Hepatocyte (in vitro differentiated cells): Measurements from ENCODE around the gene MACIR. TPM values are rescaled to one million over a fixed set of nuclear protein-coding genes. Genes with fewer than 3 reads are reported as not detected.

Experiments used
- DNase-seq: peaks from one replicate; pipeline ENCODE4 v3.0.0-alpha.2; 2016; ENCODE audit warnings: low spot score
- H2AFZ ChIP-seq: fragments of 200-600 bp; sonication (generic); 2 replicates; pipeline ENCODE4 v1.6.0; 2016; ENCODE audit warnings: antibody characterized with exemption, mild to moderate bottlenecking
- H3K27ac ChIP-seq: fragments of 200-600 bp; sonication (generic); 2 replicates; pipeline ENCODE4 v1.5.1; 2016; ENCODE audit warnings: mild to moderate bottlenecking
- H3K27me3 ChIP-seq: fragments of 200-600 bp; sonication (generic); 2 replicates; pipeline ENCODE4 v1.6.1; 2016
- H3K36me3 ChIP-seq: fragments of 200-600 bp; sonication (generic); replicated peaks from 2 replicates; pipeline ENCODE4 v1.5.1; 2016; ENCODE audit warnings: low read depth; ENCODE audit not compliant: insufficient read depth
- H3K4me1 ChIP-seq: fragments of 200-600 bp; sonication (generic); 2 replicates; pipeline ENCODE4 v1.5.1; 2016; ENCODE audit warnings: mild to moderate bottlenecking, moderate library complexity; ENCODE audit not compliant: insufficient read depth
- H3K4me2 ChIP-seq: fragments of 200-600 bp; sonication (generic); 2 replicates; pipeline ENCODE4 v1.6.0; 2016
- H3K4me3 ChIP-seq: fragments of 200-600 bp; sonication (generic); 2 replicates; pipeline ENCODE4 v1.5.1; 2016; ENCODE audit warnings: mild to moderate bottlenecking
- H3K79me2 ChIP-seq: fragments of 200-600 bp; sonication (generic); 2 replicates; pipeline ENCODE4 v1.6.0; 2017; ENCODE audit warnings: mild to moderate bottlenecking
- H3K9me2 ChIP-seq: fragments of 200-600 bp; sonication (generic); replicated peaks from 2 replicates; pipeline ENCODE4 v1.6.0; 2017; ENCODE audit warnings: mild to moderate bottlenecking; ENCODE audit not compliant: insufficient read depth
- H3K9me3 ChIP-seq: fragments of 200-600 bp; sonication (generic); 2 replicates; pipeline ENCODE4 v1.5.1; 2016; ENCODE audit warnings: low read depth, mild to moderate bottlenecking
- H4K20me1 ChIP-seq: fragments of 200-600 bp; sonication (generic); 2 replicates; pipeline ENCODE4 v1.6.0; 2016; ENCODE audit warnings: mild to moderate bottlenecking; ENCODE audit not compliant: insufficient read depth, poor library complexity, severe bottlenecking
- EZH2 ChIP-seq: fragments of 200-600 bp; sonication (generic); IDR thresholded peaks from 2 replicates; pipeline ENCODE4 v1.6.1; 2016; ENCODE audit warnings: antibody characterized with exemption, mild to moderate bottlenecking, borderline replicate concordance
- EZH2phosphoT487 ChIP-seq: fragments of 200-600 bp; sonication (generic); IDR thresholded peaks from one replicate; pipeline ENCODE4 v1.6.1; 2018; ENCODE audit warnings: antibody characterized with exemption, mild to moderate bottlenecking, low read depth, moderate library complexity; ENCODE audit not compliant: unreplicated experiment, severe bottlenecking
- WGBS: methylation state at CpG from one replicate; pipeline ENCODE4 v1.1.6; 2016; ENCODE audit warnings: low lambda C conversion rate; ENCODE audit errors: missing lambda C conversion rate; 5-methylcytosine and 5-hydroxymethylcytosine counted together
- polyA plus RNA-seq: library from polyadenylated mRNA; unstranded; fragments of >200 nt; fragmentation: Nextera tagmentation; extraction: Ambion mirVana; gene quantifications from 2 replicates; pipeline ENCODE4 v1.2.1, GENCODE V29; 2016
- total RNA-seq: library from RNA; depleted of rRNA; stranded (reverse); fragments of >200 nt; gene quantifications from 2 replicates; pipeline ENCODE4 v1.2.3, GENCODE V29; 2014
- TF ChIP-seq, protein P1 (sequence below): fragments of 200-600 bp; sonication (generic); IDR thresholded peaks from 2 replicates; pipeline ENCODE4 v1.5.1; 2016; ENCODE audit warnings: antibody characterized with exemption, mild to moderate bottlenecking; ENCODE audit not compliant: poor library complexity

Gene MACIR
- total and polyA plus RNA-seq, 2 experiments from 2014 or later: 16.5 to 25.5 TPM

DNA sequence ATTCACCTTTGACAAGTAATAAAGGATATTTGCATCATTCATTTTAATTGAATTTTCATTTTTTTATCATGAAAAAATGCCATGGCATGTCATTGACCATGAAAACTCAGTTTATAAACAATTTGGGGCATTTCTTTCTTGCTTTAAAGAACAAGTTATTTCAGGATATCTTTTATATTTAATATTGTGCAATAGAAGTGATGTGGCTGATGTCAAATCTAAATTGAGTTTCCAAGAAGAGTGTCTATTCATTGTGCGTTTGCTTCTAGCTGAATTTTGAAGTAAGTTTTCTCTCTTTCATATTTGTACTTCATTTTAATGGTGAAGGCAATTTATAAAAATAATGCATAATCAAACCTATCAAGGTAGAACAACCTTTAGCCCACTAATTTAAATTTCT is 30.5 kb downstream of the MACIR start:
- Histone ChIP-seq H3K4me2 (no peak overlapping the region), H3K27me3 (no peaks in the 10 kb centered on the region), H3K36me3 (no peaks in the 10 kb centered on the region), H2AFZ (no peak overlapping the region), H3K9me2 (no peaks in the 10 kb centered on the region), H4K20me1 (no peaks in the 10 kb centered on the region), H3K79me2 (no peaks in the 10 kb centered on the region), H3K27ac (no peak overlapping the region), H3K4me1 (no peaks in the 10 kb centered on the region), H3K9me3 (no peaks in the 10 kb centered on the region), H3K4me3 (no peak overlapping the region)
- TF ChIP-seq EZH2 (no peak), EZH2phosphoT487 (no peak)
- TF ChIP-seq, protein P1, sequence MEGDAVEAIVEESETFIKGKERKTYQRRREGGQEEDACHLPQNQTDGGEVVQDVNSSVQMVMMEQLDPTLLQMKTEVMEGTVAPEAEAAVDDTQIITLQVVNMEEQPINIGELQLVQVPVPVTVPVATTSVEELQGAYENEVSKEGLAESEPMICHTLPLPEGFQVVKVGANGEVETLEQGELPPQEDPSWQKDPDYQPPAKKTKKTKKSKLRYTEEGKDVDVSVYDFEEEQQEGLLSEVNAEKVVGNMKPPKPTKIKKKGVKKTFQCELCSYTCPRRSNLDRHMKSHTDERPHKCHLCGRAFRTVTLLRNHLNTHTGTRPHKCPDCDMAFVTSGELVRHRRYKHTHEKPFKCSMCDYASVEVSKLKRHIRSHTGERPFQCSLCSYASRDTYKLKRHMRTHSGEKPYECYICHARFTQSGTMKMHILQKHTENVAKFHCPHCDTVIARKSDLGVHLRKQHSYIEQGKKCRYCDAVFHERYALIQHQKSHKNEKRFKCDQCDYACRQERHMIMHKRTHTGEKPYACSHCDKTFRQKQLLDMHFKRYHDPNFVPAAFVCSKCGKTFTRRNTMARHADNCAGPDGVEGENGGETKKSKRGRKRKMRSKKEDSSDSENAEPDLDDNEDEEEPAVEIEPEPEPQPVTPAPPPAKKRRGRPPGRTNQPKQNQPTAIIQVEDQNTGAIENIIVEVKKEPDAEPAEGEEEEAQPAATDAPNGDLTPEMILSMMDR: no peak
- WGBS: 95% methylated on average over 1 of the region's 1 CpG
- no peak for DNase-seq

DNA sequence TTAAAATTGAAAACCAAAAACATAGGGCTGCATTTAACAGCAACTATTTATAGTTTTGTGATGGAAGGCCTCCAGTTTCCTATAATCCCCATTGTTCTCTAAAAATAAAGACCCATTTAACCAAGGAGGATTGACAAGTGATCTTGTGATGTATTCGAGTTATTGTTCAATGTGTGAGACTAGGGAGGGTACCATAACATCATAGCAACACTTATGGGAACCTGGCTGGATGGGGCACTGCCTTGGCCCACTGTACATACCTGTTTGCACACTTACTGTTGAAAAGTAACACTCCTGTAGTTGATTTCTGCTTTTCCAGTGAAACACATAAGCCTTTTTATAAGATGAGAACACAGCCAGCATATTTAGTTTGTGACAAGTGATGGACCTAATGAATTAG is 32.3 kb downstream of the MACIR start:
- H3K4me3 ChIP-seq: no peak overlapping the region
- no peaks in the 10 kb centered on the region for H3K36me3 ChIP-seq
- no peaks in the 10 kb centered on the region for H3K79me2 ChIP-seq
- no peaks in the 10 kb centered on the region for H3K27me3 ChIP-seq
- H2AFZ ChIP-seq: no peak overlapping the region
- DNase-seq: no peak
- no peaks in the 10 kb centered on the region for H4K20me1 ChIP-seq
- H3K9me2 ChIP-seq: no peaks in the 10 kb centered on the region
- TF ChIP-seq EZH2phosphoT487 (no peak), EZH2 (no peak)
- TF ChIP-seq, protein P1: no peak
- H3K27ac ChIP-seq: no peak overlapping the region
- no peaks in the 10 kb centered on the region for H3K9me3 ChIP-seq
- H3K4me1 ChIP-seq: no peaks in the 10 kb centered on the region
- no peak overlapping the region for H3K4me2 ChIP-seq
- 81% methylated on average over 1 of the region's 1 CpG for WGBS

DNA sequence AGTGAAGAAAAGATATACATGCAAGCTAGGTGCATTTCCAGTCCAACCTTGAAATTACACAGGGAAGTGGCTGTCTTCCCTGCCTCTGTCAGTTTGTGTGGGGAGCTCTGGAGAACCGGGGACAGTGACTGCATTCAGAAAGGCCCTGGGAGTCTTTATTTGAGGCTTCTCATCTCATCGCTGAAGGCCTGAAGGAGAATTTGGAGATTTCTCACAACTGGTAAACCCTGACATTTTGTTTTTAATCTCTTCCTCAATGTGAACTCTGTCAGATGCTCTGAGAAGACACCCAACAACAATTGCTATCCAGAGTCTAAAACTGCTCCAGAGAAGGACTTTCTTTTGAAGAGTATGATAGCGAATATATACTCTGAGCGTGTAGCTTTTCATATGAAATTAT is 33.0 kb downstream of the MACIR start:
- 91% methylated on average over 4 of the region's 4 CpGs for WGBS

More for the DNA sequence above, 33.0 kb downstream of the MACIR start:
- DNase-seq: no peak
- H3K27me3 ChIP-seq: no peaks in the 10 kb centered on the region
- H2AFZ ChIP-seq: no peak overlapping the region
- H4K20me1 ChIP-seq: no peaks in the 10 kb centered on the region
- no peaks in the 10 kb centered on the region for H3K9me3 ChIP-seq
- H3K4me1 ChIP-seq: no peaks in the 10 kb centered on the region
- no peak overlapping the region for H3K4me2 ChIP-seq
- no peaks in the 10 kb centered on the region for H3K36me3 ChIP-seq
- no peak overlapping the region for H3K4me3 ChIP-seq
- TF ChIP-seq, protein P1: no peak
- no peak for TF ChIP-seq EZH2phosphoT487
- no peak for TF ChIP-seq EZH2
- no peaks in the 10 kb centered on the region for H3K79me2 ChIP-seq
- H3K27ac ChIP-seq: no peak overlapping the region
- no peaks in the 10 kb centered on the region for H3K9me2 ChIP-seq
